Bronchial epithelial cell (primary cell): ENCODE data around the gene ZCCHC4. TPM values are rescaled to one million over a fixed set of nuclear protein-coding genes. Genes with fewer than 3 reads are reported as not detected.

Experiments
- DNase-seq: peaks from one replicate; pipeline ENCODE4 v3.0.0-alpha.2; 2010; ENCODE audit warnings: low read depth
- FAIRE-seq: peaks from 2 replicates; lab custom pipeline; 2011; peaks lifted over from hg19 to GRCh38; lab: Jason Lieb, UNC
- H3K27me3 ChIP-seq: 2 replicates; pipeline ENCODE4 v1.5.1; 2011; ENCODE audit warnings: low read length; ENCODE audit not compliant: control insufficient read depth, insufficient read depth
- H3K36me3 ChIP-seq: 2 replicates; pipeline ENCODE4 v1.5.1; 2011; ENCODE audit warnings: low read length; ENCODE audit not compliant: control insufficient read depth, insufficient read depth
- H3K4me3 ChIP-seq: 2 replicates; pipeline ENCODE4 v1.5.1; 2011; ENCODE audit warnings: mild to moderate bottlenecking, low read depth, low read length, control low read depth
- CTCF ChIP-seq: IDR thresholded peaks from 2 replicates; pipeline ENCODE4 v1.5.1; 2011; ENCODE audit warnings: mild to moderate bottlenecking, moderate library complexity, low read length, control low read depth, inconsistent platforms; ENCODE audit not compliant: insufficient read depth, severe bottlenecking
- total RNA-seq: library from RNA; depleted of rRNA; stranded (reverse); fragments of >200 nt; gene quantifications from 2 replicates; pipeline ENCODE4 v1.2.1, GENCODE V29; 2014

ZCCHC4 gene
- total RNA-seq, 1 donor from 2014 or later, result 12.4 TPM

GRCh38 chr4:25290490-25291067 lies 22.0 kb upstream of the ZCCHC4 start:
- H3K36me3 ChIP-seq, result no peaks in the 10 kb centered on the region

GRCh38 chr4:25291158-25291733 lies 21.3 kb upstream of the ZCCHC4 start:
- no peaks in the 10 kb centered on the region for H3K27me3 ChIP-seq
- TF ChIP-seq CTCF, result no peak
- H3K4me3 ChIP-seq, result no peak overlapping the region
- no peaks in the 10 kb centered on the region for H3K36me3 ChIP-seq
- DNase-seq (no peak), FAIRE-seq (no peak)

More at GRCh38 chr4:25290490-25291067, 22.0 kb upstream of the ZCCHC4 start:
- FAIRE-seq, result no peak
- no peak overlapping the region for H3K4me3 ChIP-seq
- H3K27me3 ChIP-seq, result no peaks in the 10 kb centered on the region
- TF ChIP-seq CTCF, result no peak
- DNase-seq, result no peak

- no peak overlapping the region for H3K4me3 ChIP-seq
- H3K27me3 ChIP-seq, result no peaks in the 10 kb centered on the region
- no peak for FAIRE-seq
- TF ChIP-seq CTCF, result no peak
- H3K36me3 ChIP-seq, result no peaks in the 10 kb centered on the region
- DNase-seq, result no peak
Measured at GRCh38 chr4:25297528-25298242, 14.9 kb upstream of the ZCCHC4 start.

- peak; percentile 5 for TF ChIP-seq CTCF
- DNase-seq, result peak; percentile 68
- no peaks in the 10 kb centered on the region for H3K27me3 ChIP-seq
- H3K4me3 ChIP-seq, result no peak overlapping the region
- H3K36me3 ChIP-seq, result no peaks in the 10 kb centered on the region
- FAIRE-seq, result no peak
Measured at GRCh38 chr4:25299476-25300203, 12.9 kb upstream of the ZCCHC4 start.

GRCh38 chr4:25301471-25301870 lies 11.1 kb upstream of the ZCCHC4 start:
- Histone ChIP-seq H3K27me3 (no peaks in the 10 kb centered on the region), H3K4me3 (no peak overlapping the region), H3K36me3 (no peaks in the 10 kb centered on the region)
- no peak for FAIRE-seq
- DNase-seq, result no peak
- TF ChIP-seq CTCF, result no peak
